GM23248 (cell line): ENCODE results near the gene PPP4R2. TPM values are rescaled to one million over a fixed set of nuclear protein-coding genes. Genes with fewer than 3 reads are reported as not detected.

ENCODE experiments used
- DNase-seq: peaks from one replicate; pipeline ENCODE4 v3.0.0-alpha.2; 2015
- H2AFZ ChIP-seq: fragments of 200-600 bp; sonication (generic); 2 replicates; pipeline ENCODE4 v1.6.1; 2016; ENCODE audit warnings: antibody characterized with exemption
- H3F3A ChIP-seq: fragments of 200-600 bp; sonication (generic); 2 replicates; pipeline ENCODE4 v1.6.1; 2016; ENCODE audit warnings: mild to moderate bottlenecking, antibody characterized with exemption, mixed run types; ENCODE audit not compliant: insufficient read depth
- H3K27ac ChIP-seq: fragments of 200-600 bp; sonication (generic); 2 replicates; pipeline ENCODE4 v1.5.1; 2016; ENCODE audit warnings: mild to moderate bottlenecking
- H3K27me3 ChIP-seq: fragments of 200-600 bp; sonication (generic); replicated peaks from 2 replicates; pipeline ENCODE4 v1.6.1; 2016; ENCODE audit warnings: mild to moderate bottlenecking; ENCODE audit not compliant: insufficient read depth
- H3K36me3 ChIP-seq: fragments of 200-600 bp; sonication (generic); 2 replicates; pipeline ENCODE4 v1.6.1; 2016; ENCODE audit warnings: low read depth, mild to moderate bottlenecking
- H3K4me1 ChIP-seq: fragments of 200-600 bp; sonication (generic); 2 replicates; pipeline ENCODE4 v1.6.1; 2016; ENCODE audit warnings: mild to moderate bottlenecking; ENCODE audit not compliant: insufficient read depth
- H3K4me2 ChIP-seq: fragments of 200-600 bp; sonication (generic); one replicate; pipeline ENCODE4 v1.6.1; 2016; ENCODE audit warnings: mild to moderate bottlenecking; ENCODE audit not compliant: unreplicated experiment
- H3K4me3 ChIP-seq: fragments of 200-600 bp; sonication (generic); 2 replicates; pipeline ENCODE4 v1.5.1; 2016; ENCODE audit warnings: mild to moderate bottlenecking
- H3K79me2 ChIP-seq: fragments of 200-600 bp; sonication (generic); 2 replicates; pipeline ENCODE4 v1.6.1; 2016; ENCODE audit warnings: mild to moderate bottlenecking; ENCODE audit not compliant: insufficient read depth
- H3K9ac ChIP-seq: fragments of 200-600 bp; sonication (generic); 2 replicates; pipeline ENCODE4 v1.6.1; 2016; ENCODE audit warnings: mild to moderate bottlenecking
- H3K9me2 ChIP-seq: fragments of 200-600 bp; sonication (generic); 2 replicates; pipeline ENCODE4 v1.6.1; 2016; ENCODE audit warnings: mixed run types, mild to moderate bottlenecking, moderate library complexity; ENCODE audit not compliant: insufficient read depth
- H3K9me3 ChIP-seq: fragments of 200-600 bp; sonication (generic); one replicate; pipeline ENCODE4 v1.6.1; 2017; ENCODE audit warnings: low read depth
- H4K20me1 ChIP-seq: fragments of 200-600 bp; sonication (generic); 2 replicates; pipeline ENCODE4 v1.6.0; 2016; ENCODE audit not compliant: insufficient read depth
- EZH2 ChIP-seq: fragments of 200-600 bp; sonication (generic); IDR thresholded peaks from 2 replicates; pipeline ENCODE4 v1.6.1; 2018; ENCODE audit warnings: antibody characterized with exemption, mild to moderate bottlenecking; ENCODE audit not compliant: insufficient read depth, poor library complexity, severe bottlenecking
- EZH2phosphoT487 ChIP-seq: fragments of 200-600 bp; sonication (generic); IDR thresholded peaks from 2 replicates; pipeline ENCODE4 v1.6.1; 2018; ENCODE audit warnings: antibody characterized with exemption, moderate library complexity, mild to moderate bottlenecking, low read depth; ENCODE audit not compliant: insufficient read depth
- WGBS, 2 experiments: methylation state at CpG; one replicate each; pipeline ENCODE4 v1.1.6; 2015 to 2017; ENCODE audit warnings: low lambda C conversion rate in 2 of 2, low coverage in 1 of 2; ENCODE audit errors: missing lambda C conversion rate in 2 of 2; 5-methylcytosine and 5-hydroxymethylcytosine counted together
- in situ Hi-C: fragments of 300-500 bp; cut with MboI; formaldehyde crosslinking; loops from 2 replicates; pipeline ENCODE4 v1.15.0; 2020
- polyA plus RNA-seq: library from polyadenylated mRNA; unstranded; fragments of >200 nt; fragmentation: Nextera tagmentation; extraction: Ambion mirVana; gene quantifications from 2 replicates; pipeline ENCODE4 v1.2.1, GENCODE V29; 2016
- total RNA-seq: library from RNA; depleted of rRNA; stranded (reverse); fragments of >200 nt; shearing (Covaris generic); gene quantifications from 2 replicates; pipeline ENCODE4 v1.2.3, GENCODE V29; 2014

PPP4R2 gene
- total and polyA plus RNA-seq, 2 experiments from 2014 or later, result 31.6 to 46.6 TPM

- Histone ChIP-seq H3F3A (no peaks in the 10 kb centered on the region), H3K36me3 (no peaks in the 10 kb centered on the region), H3K4me3 (no peak overlapping the region), H3K4me2 (no peak overlapping the region), H3K9me2 (no peaks in the 10 kb centered on the region), H3K79me2 (no peaks in the 10 kb centered on the region), H3K9ac (no peak overlapping the region), H2AFZ (no peak overlapping the region), H3K27me3 (no peaks in the 10 kb centered on the region), H3K27ac (no peak overlapping the region), H4K20me1 (no peaks in the 10 kb centered on the region), H3K4me1 (no peaks in the 10 kb centered on the region; the same call in 1 of the 2 replicates), H3K9me3 (no peaks in the 10 kb centered on the region)
- 75 to 77% methylated on average over 2 of the region's 2 CpGs for WGBS, 2 experiments
- no peak for DNase-seq
- TF ChIP-seq EZH2 (no peak), EZH2phosphoT487 (no peak)
- in situ Hi-C loops, result loop anchor here (10.0 to 25.0 kb wide), 4 partner anchors 333 to 735 kb away; no protein-coding TSS in a partner anchor
Observed at GRCh38 chr3:73101881-73102280, 105.3 kb downstream of the PPP4R2 start.

GRCh38 chr3:73107215-73107614 lies 110.6 kb downstream of the PPP4R2 start:
- no peaks in the 10 kb centered on the region for H3K79me2 ChIP-seq
- H3K36me3 ChIP-seq, result no peaks in the 10 kb centered on the region
- H4K20me1 ChIP-seq, result no peaks in the 10 kb centered on the region
- no peaks in the 10 kb centered on the region for H3F3A ChIP-seq
- WGBS, 2 experiments, result 72 to 73% methylated on average over 3 of the region's 3 CpGs
- no peak overlapping the region for H3K27ac ChIP-seq
- no peak overlapping the region for H3K4me2 ChIP-seq
- TF ChIP-seq EZH2 (no peak), EZH2phosphoT487 (no peak)
- H3K4me3 ChIP-seq, result no peak overlapping the region
- no peak overlapping the region for H3K9ac ChIP-seq
- no peaks in the 10 kb centered on the region for H3K9me3 ChIP-seq
- DNase-seq, result no peak
- no peaks in the 10 kb centered on the region for H3K4me1 ChIP-seq
- no peak overlapping the region for H2AFZ ChIP-seq
- in situ Hi-C loops, result loop anchor here (10.0 to 25.0 kb wide), 4 partner anchors 328 to 730 kb away; no protein-coding TSS in a partner anchor
- no peaks in the 10 kb centered on the region for H3K27me3 ChIP-seq
- no peaks in the 10 kb centered on the region for H3K9me2 ChIP-seq

- in situ Hi-C loops, result loop anchor here (10.0 to 25.0 kb wide), 4 partner anchors 327 to 730 kb away; no protein-coding TSS in a partner anchor
- H3K9me3 ChIP-seq, result no peaks in the 10 kb centered on the region
- H3K36me3 ChIP-seq, result no peaks in the 10 kb centered on the region
- DNase-seq, result no peak
- no peaks in the 10 kb centered on the region for H3F3A ChIP-seq
- no peak overlapping the region for H3K4me3 ChIP-seq
- H3K27me3 ChIP-seq, result no peaks in the 10 kb centered on the region
- no peaks in the 10 kb centered on the region for H4K20me1 ChIP-seq
- no peaks in the 10 kb centered on the region for H3K79me2 ChIP-seq
- TF ChIP-seq EZH2phosphoT487, result no peak
- H3K4me1 ChIP-seq, result no peaks in the 10 kb centered on the region
- WGBS, 2 experiments, result 79 to 90% methylated on average over 5 of the region's 5 CpGs
- H3K9me2 ChIP-seq, result no peaks in the 10 kb centered on the region
- no peak overlapping the region for H3K27ac ChIP-seq
- H3K9ac ChIP-seq, result no peak overlapping the region
- no peak overlapping the region for H3K4me2 ChIP-seq
- no peak overlapping the region for H2AFZ ChIP-seq
Observed at GRCh38 chr3:73107676-73108187, 111.1 kb downstream of the PPP4R2 start.

GRCh38 chr3:73108750-73109149 lies 112.1 kb downstream of the PPP4R2 start:
- no peaks in the 10 kb centered on the region for H3K9me2 ChIP-seq
- no peaks in the 10 kb centered on the region for H3K79me2 ChIP-seq
- no peaks in the 10 kb centered on the region for H3K4me1 ChIP-seq
- H2AFZ ChIP-seq, result no peak overlapping the region
- H3K9ac ChIP-seq, result no peak overlapping the region
- H3K36me3 ChIP-seq, result no peaks in the 10 kb centered on the region
- H4K20me1 ChIP-seq, result no peaks in the 10 kb centered on the region
- H3K27ac ChIP-seq, result no peak overlapping the region
- DNase-seq, result no peak
- H3F3A ChIP-seq, result no peaks in the 10 kb centered on the region
- WGBS, 2 experiments, result 85 to 88% methylated on average over 3 of the region's 3 CpGs
- H3K4me2 ChIP-seq, result no peak overlapping the region
- no peak overlapping the region for H3K4me3 ChIP-seq
- in situ Hi-C loops, result loop anchor here (10.0 to 25.0 kb wide), 4 partner anchors 326 to 729 kb away; no protein-coding TSS in a partner anchor
- no peaks in the 10 kb centered on the region for H3K27me3 ChIP-seq
- no peaks in the 10 kb centered on the region for H3K9me3 ChIP-seq
- TF ChIP-seq EZH2 (no peak), EZH2phosphoT487 (no peak)

GRCh38 chr3:73110530-73110929 lies 113.9 kb downstream of the PPP4R2 start:
- Histone ChIP-seq H3K27ac (no peak overlapping the region), H3K27me3 (no peaks in the 10 kb centered on the region), H3K9ac (no peak overlapping the region), H3K4me3 (no peak overlapping the region), H4K20me1 (no peaks in the 10 kb centered on the region), H2AFZ (no peak overlapping the region), H3F3A (no peaks in the 10 kb centered on the region), H3K9me2 (no peaks in the 10 kb centered on the region), H3K4me1 (no peaks in the 10 kb centered on the region), H3K9me3 (no peaks in the 10 kb centered on the region), H3K4me2 (no peak overlapping the region), H3K79me2 (no peaks in the 10 kb centered on the region), H3K36me3 (no peaks in the 10 kb centered on the region)
- TF ChIP-seq EZH2, result no peak
- TF ChIP-seq EZH2phosphoT487, result no peak
- no peak for DNase-seq
- in situ Hi-C loops, result loop anchor here (25.0 kb wide), 1 partner anchor 727 kb away; no protein-coding TSS in a partner anchor
- WGBS, 2 experiments, result 81 to 84% methylated on average over 18 to 20 of the region's 20 CpGs
